ENCODE data around the gene NAB2. TPM values are rescaled to one million over a fixed set of nuclear protein-coding genes. Genes with fewer than 3 reads are reported as not detected.

Gene NAB2
- total and polyA plus RNA-seq, 2 of the 8 experiments (the other 6 are each of a cell fraction or from before 2014, with no cell fraction given) = 20.9 to 23.5 TPM

DNA sequence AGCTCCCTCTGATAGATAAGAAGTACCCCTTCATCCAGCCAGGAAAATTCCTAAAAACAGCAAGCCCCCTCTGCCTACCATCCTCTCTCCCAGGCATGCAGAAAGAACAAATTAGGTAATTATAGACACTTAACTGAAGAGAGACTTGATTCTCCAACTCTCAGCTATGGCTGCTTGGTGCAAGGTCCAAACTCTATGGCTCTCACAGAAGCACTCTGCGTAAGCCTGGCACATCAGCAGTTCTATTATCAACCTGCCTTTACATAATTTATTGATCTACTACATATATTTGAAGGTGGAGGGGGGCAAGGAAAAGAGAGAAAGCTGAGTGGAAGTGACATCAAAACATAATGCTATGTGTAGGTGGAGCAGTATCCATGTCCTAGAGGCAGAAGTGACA lies 37.9 kb upstream of the NAB2 start:
- Histone ChIP-seq H2AK5ac (ENCODE audit: low read depth, low read length) (no peak overlapping the region), H3K4me1 (replicated peaks in 1 of 4; ENCODE audit: control insufficient read depth in 3 of 4, insufficient read depth in 4 of 4, low read length in 3 of 4) (no peaks in the 10 kb centered on the region), H3K4me3 (ENCODE audit: extremely low read depth in 1 of 4, insufficient read depth in 2 of 4, low read depth in 3 of 4, low read length in 4 of 4) (no peak overlapping the region), H4K20me1 (replicated peaks in 1 of 2; ENCODE audit: control insufficient read depth in 1 of 2, insufficient read depth in 2 of 2, low read length in 2 of 2) (no peaks in the 10 kb centered on the region), H2AFZ (ENCODE audit: low read length) (no peak overlapping the region), H4K8ac (ENCODE audit: extremely low read depth, insufficient read depth, low read length) (no peak overlapping the region), H3K18ac (ENCODE audit: extremely low read depth, low read length) (no peak overlapping the region), H2BK120ac (replicated peaks; ENCODE audit: low read depth, low read length) (no peak overlapping the region), H3K27me3 (replicated peaks in 1 of 4; ENCODE audit: control insufficient read depth in 3 of 4, extremely low read depth in 1 of 4, insufficient read depth in 3 of 4, low read length in 3 of 4) (no peaks in the 10 kb centered on the region), H3K36me3 (ENCODE audit: control insufficient read depth in 2 of 4, insufficient read depth in 4 of 4, low read length in 3 of 4) (peaks cover 0 to 11% (median 2%) of the 10 kb centered on the region in 4 experiments; a peak in 4 of 8 replicates), H3K4ac (replicated peaks; ENCODE audit: insufficient read length, low read depth, low read length) (no peak overlapping the region), H3K27ac (ENCODE audit: low read depth, low read length) (no peak overlapping the region), H3K9me3 (ENCODE audit: insufficient read depth in 2 of 2, low read depth in 1 of 2, low read length in 1 of 2) (no peaks in the 10 kb centered on the region), H3K9ac (replicated peaks in 1 of 4; ENCODE audit: extremely low read depth in 1 of 4, low read depth in 3 of 4, low read length in 3 of 4) (no peak overlapping the region; a peak in 1 of 7 replicates), H3K79me2 (ENCODE audit: control insufficient read depth in 1 of 2, insufficient read depth in 2 of 2, low read length in 2 of 2) (no peaks in the 10 kb centered on the region), H3K79me1 (ENCODE audit: low read depth, low read length) (no peaks in the 10 kb centered on the region), H4K5ac (ENCODE audit: insufficient read length, low read depth, low read length) (no peak overlapping the region), H3K23me2 (ENCODE audit: low read depth, low read length) (no peaks in the 10 kb centered on the region), H2BK12ac (ENCODE audit: low read depth, low read length) (no peak overlapping the region), H2BK5ac (ENCODE audit: low read depth, low read length) (no peak overlapping the region), H4K91ac (replicated peaks; ENCODE audit: insufficient read length, low read length) (no peak overlapping the region), H2BK15ac (ENCODE audit: low read length) (no peak overlapping the region), H2BK20ac (ENCODE audit: low read length) (no peak overlapping the region), H3K4me2 (ENCODE audit: insufficient read depth in 1 of 2, low read depth in 2 of 2, low read length in 2 of 2) (no peak overlapping the region), H3K23ac (ENCODE audit: insufficient read length) (no peak overlapping the region), H3K56ac (replicated peaks; ENCODE audit: insufficient read length, low read depth, low read length) (no peak overlapping the region), H3K14ac (ENCODE audit: insufficient read length) (no peak overlapping the region)
- no peak for TF ChIP-seq NRF1 (IDR thresholded peaks at IDR 0.05; ENCODE audit: low read depth, low read length)
- TF ChIP-seq RNF2 (IDR thresholded peaks at IDR 0.05; ENCODE audit: borderline replicate concordance, low read depth, low read length, missing control alignments, poor library complexity, severe bottlenecking) = no peak
- CTCF ChIA-PET (ENCODE audit: partially characterized antibody) = interaction anchor here (0.9 to 7.5 kb wide), 17 partner anchors 11 to 293 kb away, joined by 3 to 77 read pairs (median 5); partner anchors contain the start of gene TAC3
- POLR2A ChIA-PET (ENCODE audit: partially characterized antibody) = interaction anchor here (0.7 to 2.1 kb wide), 9 partner anchors 8 to 61 kb away, joined by 3 to 8 read pairs (median 3); partner anchors contain the start of gene STAT6
- DNase-seq (ENCODE audit: low read depth in 1 of 2, low spot score in 2 of 2) (no peak), FAIRE-seq (no peak)
- WGBS, 2 experiments (ENCODE audit: extremely low coverage in 1 of 2, insufficient coverage in 1 of 2, insufficient read length in 1 of 2, insufficient replicate concordance in 2 of 2, low coverage in 1 of 2, low lambda C conversion rate in 2 of 2, missing lambda C conversion rate in 1 of 2) = 100% methylated on average over 1 of the region's 1 CpG; no CpG with 5 or more reads in 1 of the 2 experiments
